RCC 7860 (cell line): ENCODE data around the gene SLC6A6.

Experiments used
- DNase-seq: peaks from one replicate; pipeline ENCODE4 v3.0.0-alpha.2; 2015; ENCODE audit warnings: low spot score
- FAIRE-seq: peaks from 2 replicates; lab custom pipeline; 2012; peaks lifted over from hg19 to GRCh38; lab: Jason Lieb, UNC

Gene SLC6A6

GRCh38 chr3:14402304-14402811 lies at the start of gene SLC6A6:
SLC6A6 (plus strand) TSS chr3:14402606; CDS start chr3:14443635, 41,029 bp downstream.
- peak; percentile 85 for DNase-seq
- FAIRE-seq = no peak

GRCh38 chr3:14353502-14353901 lies 48.9 kb upstream of the SLC6A6 start:
- DNase-seq = no peak
- no peak for FAIRE-seq

DNA sequence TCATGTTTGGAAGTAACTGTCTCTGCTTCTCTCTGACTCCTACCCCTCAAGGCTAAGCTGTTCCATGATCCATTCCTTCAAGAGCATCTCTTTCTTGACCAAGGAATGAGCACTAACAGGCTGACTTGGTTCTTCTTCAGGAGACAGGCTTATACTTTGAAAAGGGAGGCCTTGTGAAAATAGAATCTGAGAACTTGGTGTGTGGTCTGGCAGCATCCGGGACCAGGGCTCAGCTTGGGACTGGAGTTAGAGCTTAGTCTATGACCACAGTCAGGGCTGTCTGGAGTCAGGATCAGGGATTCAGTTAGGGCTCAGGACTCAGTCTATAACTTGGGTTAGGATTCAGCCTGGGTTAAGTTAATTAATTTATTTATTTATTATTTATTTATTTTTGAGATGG lies 44.9 kb upstream of the SLC6A6 start:
- no peak for DNase-seq
- FAIRE-seq = no peak

GRCh38 chr3:14358426-14359211 lies 43.8 kb upstream of the SLC6A6 start:
- FAIRE-seq = no peak
- DNase-seq = no peak

DNA sequence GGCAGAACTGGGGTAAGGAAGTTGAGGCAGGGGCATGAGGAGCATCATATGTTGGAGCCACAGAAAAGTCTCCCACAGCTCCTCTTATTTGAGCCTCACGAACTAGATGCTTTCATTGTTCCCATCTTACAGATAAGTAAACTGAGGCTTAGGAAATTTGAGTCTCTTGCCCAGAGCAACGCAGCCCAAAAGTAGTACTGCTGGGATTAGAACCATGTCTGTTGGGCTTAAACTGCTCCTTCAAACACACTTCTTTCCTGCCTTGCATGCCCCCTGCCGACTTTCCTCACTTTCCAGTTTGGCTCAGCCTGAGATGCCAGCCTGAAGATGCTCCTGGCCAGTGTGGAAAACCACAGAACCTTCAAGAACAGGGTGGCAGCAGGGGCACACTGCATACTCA lies 43.1 kb upstream of the SLC6A6 start:
- no peak for FAIRE-seq
- no peak for DNase-seq

DNA sequence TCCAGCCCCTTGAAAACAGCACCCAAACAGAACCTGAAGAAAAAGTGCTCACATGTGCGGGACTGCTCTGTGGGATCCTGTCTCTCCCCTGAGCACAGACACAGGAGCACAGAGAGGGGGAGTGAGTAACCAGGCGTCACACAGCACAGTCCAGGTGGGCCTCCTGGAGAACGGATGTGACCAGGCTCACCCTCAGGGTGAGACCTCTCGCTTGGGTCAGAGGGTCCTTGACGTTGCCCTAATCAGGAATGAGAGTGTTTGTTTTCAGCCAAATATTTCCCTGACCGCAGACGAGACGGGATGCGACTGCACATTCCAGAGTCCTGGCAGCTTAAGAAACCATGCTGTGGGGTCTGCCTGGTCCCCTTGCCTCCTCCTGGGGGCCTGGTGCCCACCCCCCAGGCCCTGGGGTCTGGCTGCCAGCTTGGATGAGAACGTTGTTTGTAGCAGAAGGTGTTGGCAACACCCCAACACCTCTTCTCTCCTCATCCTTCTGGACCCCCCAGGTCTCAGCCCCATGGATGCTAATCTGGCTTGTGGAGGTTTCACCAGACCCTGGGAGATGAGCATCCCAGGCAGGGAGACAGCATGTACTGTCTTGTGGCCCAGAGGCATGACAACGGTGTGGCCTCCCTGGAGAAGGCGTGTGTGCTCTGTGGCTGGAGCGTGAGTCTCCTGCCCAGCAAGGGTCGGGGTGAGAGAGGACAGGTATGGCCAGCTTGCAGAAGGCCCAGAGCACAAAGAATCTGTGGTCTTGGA lies 42.1 kb upstream of the SLC6A6 start:
- FAIRE-seq (no peak), DNase-seq (no peak)

DNA sequence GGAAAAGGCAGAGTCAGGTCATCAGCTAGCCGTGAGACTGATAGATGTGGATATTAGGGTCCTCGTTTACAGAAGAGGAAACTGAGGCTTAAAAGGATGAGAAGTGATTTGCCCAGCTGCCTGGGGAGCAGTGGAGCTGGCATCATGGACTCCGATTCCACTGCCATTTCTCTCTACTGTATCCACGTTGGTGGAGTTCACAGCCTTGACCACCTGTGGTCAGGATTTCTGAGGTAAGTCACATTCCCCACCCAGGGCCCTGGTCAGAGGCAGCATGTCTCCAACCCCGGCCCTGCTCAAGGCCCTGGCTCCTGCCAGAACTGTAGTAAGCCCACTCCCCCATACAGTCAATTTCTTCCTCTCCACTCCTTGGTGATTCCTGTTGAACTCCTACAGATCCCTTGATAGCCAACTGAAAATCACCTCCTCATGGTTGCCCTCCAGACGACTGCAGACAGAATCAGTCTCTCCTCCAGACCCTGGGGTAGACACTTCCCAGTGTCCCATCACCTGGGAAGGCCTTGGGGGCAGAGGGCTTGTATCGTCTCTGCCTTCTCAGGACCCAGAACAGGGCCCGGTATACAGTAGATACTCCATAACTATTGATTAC lies 41.2 kb upstream of the SLC6A6 start:
- FAIRE-seq = no peak
- no peak for DNase-seq

GRCh38 chr3:14362890-14363289 lies 39.5 kb upstream of the SLC6A6 start:
- DNase-seq = no peak
- FAIRE-seq = no peak

DNA sequence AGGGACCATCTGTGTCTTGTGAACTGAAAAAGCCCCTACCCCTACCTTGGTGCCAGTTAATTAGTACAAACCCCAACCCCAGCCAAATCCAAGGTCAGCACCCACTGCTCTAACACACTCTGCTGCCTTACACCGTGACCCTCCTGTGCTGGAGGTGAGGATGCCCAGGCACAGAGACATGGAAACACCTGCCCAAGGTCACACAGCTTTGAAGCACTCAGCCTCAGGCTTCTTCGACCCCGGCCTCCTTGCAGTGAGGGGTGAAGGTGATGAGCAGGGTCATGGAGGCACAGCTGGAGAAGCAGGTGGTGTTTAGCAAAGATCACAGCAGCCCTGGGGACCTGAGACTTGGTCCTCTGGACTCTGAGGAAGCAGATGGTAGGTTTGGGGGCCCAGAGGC lies 39.0 kb upstream of the SLC6A6 start:
- no peak for FAIRE-seq
- DNase-seq = no peak

GRCh38 chr3:14363991-14364390 lies 38.4 kb upstream of the SLC6A6 start:
- peak; percentile 5 for DNase-seq
- FAIRE-seq = no peak

DNA sequence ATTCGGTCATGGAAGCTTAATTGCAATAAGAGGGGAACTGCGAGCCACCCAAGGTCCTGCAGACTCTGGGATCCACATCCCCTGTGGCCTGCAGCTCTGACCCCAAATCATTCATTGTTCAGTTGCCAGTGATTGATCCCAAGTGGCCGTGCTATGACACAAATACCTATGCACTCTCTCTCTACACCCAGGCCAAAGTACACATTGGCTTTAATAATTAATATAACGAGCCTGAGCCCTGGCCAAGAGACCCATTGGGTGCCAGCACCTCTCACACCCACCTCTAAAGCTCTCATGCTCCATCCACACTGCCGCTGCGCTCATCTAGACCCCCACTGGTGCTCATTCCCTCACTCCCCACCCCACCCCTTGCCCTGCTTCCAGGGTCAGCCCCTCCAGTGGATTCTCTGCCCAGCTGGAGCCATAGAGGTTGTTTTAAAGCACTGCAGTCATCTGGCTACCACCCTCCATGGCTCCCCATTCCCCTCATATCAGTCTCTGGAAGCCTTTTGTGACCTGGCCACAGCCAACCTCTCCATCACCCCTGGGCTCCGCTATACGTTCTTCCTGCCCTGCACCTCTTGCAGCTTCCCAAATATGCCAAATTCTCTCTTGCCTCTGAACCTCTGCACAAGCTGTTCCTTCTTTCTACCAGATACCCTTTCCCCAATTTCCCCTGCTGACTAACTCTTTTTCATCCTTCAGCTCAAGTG lies 37.7 kb upstream of the SLC6A6 start:
- DNase-seq (no peak), FAIRE-seq (no peak)

GRCh38 chr3:14366248-14366647 lies 36.2 kb upstream of the SLC6A6 start:
- DNase-seq (no peak), FAIRE-seq (no peak)

DNA sequence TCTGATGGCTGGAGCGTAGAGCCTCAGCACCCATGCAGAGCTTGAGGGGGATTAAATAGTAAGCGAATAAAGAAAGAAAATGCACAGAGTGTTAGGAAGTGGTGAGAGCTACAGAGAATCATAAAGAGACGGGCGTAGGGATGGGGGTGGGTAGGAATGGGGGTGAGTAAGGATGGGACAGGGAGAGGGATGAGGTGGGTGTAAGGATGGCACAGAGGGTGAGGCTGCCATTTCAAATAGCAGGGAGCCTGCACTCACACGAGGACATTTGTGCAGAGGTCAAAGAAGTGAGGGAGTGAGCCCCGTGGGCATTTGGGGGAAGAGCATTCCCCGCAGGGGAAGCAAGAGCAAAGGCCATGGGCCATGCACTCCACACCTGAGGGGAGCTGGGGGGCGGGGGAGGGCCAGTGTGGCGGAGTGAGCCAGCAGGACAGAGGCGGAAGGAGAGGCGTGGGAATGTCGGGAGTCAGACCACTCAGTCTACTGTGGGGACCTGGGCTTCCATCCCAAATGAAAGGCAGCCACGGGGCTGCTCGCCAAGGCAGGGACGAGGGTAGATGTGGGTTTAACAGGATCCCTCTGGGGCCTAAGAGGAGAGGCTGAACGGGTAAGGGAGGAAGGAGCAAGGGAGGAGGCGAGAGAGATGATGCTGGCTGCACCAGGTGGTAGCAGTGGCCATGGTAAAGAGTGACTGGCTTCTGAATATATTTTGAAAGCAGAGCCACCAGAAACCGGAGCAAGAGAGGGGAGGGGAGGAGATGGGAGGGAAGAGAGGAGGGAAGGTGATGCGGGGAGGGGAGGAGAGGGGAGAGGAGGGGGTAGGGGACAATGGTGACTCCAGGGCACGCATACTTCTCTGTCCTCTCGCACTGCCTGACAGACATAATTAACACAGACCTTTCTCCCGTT lies 35.2 kb upstream of the SLC6A6 start:
- FAIRE-seq (no peak), DNase-seq (no peak)

- DNase-seq (no peak), FAIRE-seq (no peak)
These were observed 34.3 kb upstream of the SLC6A6 start for GRCh38 chr3:14368146-14368545.

GRCh38 chr3:14368885-14369284 lies 33.5 kb upstream of the SLC6A6 start:
- DNase-seq = no peak
- FAIRE-seq = no peak

DNA sequence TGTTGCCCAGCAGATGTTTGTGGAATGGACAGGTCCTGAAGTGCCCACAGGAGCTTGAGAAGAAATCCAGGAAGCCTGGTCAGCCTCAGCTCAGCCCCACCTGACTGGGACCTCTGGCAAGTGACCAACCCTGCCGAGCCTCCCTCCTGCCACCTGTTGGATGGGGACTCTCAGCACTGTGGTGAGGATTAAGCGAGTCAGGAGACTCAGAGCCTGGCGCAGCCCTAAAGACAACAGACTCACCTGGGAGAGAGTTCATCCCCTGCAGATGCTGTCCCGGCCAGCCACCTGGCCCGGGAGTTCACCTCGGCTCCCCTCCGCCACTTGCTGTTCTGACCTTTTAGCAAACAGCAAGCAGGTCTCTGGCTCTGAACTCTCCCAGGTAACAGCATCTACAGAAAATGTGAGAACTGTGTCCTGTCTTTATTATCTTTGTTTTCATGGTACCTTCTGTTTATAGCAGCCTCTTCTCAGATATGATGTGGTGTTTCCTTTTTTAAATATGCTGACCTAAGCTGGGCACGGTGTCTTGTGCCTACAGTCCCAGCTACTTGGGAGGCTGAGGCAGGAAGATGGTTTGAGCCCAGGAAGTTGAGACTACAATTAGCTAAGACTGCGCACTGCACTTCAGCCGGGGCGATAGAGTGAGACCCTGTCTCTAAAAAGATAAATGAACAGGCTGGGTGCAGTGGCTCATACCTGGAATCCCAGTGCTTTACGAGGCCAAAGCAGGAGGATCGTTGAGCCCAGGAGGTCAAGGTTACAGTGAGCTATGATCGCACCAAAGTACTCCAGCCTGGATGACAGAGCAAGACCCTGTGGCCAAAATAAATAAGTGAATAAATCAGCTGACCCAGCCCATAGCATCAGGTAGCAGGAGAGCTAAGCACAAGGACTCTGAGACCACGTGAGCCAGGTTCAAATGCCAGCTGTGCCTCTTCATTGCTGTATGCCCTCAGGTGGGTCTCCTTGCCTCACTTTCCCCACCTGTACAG lies 32.4 kb upstream of the SLC6A6 start:
- FAIRE-seq (no peak), DNase-seq (no peak)

DNA sequence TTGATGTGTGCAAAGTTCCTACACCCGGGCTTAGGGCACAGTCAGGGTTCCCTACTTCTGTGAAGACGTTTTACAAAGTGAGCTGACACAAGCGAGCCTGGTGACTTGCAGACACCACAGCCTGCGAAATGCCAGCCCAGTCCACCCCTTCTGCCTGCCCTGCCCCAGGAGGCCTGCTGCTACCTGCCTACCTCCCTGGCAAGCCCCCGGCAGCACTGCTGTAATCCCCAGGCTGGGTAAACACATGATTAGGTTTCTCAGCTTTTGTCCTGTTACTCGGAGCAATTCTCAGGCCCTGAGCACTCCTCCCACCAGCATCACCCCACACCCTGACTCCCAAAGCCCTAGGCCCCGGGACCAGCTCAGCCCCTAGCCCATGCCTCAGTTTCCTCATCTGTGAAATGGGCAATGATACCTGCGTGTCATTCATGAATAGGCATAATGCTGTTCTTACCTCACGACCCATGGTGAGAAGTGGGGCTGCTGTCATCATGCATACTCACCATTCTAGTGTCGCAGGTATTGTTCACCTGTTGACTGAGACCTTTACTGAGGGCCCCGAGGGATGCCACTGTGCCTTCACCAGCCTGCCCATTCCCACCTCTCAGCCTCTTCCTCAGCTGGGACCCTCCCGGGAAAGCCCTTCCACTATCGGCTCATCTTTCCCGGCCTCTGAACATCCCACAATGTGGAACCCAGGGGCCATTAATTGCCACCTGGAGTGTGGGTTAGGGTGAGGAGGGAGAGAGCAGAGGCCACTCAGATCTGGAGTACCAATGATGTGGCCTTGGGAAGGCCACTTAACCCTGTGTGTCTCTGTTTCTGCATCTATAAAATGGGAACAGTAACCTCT lies 31.5 kb upstream of the SLC6A6 start:
- no peak for FAIRE-seq

More for the DNA sequence above, 31.5 kb upstream of the SLC6A6 start:
- no peak for DNase-seq
